ENCODE data around the gene JADE1.
A peak's percentile ranks its signal among the peaks of the same experiment; 100 is the strongest.

JADE1 gene

GRCh38 chr4:128796934-128797333 lies 12.6 kb upstream of the JADE1 start:
- TF ChIP-seq, protein P1, sequence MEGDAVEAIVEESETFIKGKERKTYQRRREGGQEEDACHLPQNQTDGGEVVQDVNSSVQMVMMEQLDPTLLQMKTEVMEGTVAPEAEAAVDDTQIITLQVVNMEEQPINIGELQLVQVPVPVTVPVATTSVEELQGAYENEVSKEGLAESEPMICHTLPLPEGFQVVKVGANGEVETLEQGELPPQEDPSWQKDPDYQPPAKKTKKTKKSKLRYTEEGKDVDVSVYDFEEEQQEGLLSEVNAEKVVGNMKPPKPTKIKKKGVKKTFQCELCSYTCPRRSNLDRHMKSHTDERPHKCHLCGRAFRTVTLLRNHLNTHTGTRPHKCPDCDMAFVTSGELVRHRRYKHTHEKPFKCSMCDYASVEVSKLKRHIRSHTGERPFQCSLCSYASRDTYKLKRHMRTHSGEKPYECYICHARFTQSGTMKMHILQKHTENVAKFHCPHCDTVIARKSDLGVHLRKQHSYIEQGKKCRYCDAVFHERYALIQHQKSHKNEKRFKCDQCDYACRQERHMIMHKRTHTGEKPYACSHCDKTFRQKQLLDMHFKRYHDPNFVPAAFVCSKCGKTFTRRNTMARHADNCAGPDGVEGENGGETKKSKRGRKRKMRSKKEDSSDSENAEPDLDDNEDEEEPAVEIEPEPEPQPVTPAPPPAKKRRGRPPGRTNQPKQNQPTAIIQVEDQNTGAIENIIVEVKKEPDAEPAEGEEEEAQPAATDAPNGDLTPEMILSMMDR (conservative IDR thresholded peaks at IDR 0.05; ENCODE audit: low read length) = no peak
- no peak overlapping the region for H3K4me3 ChIP-seq (ENCODE audit: low read length)
- DNase-seq (ENCODE audit: low read depth) = peak; percentile 9

GRCh38 chr4:128800284-128800683 lies 9.2 kb upstream of the JADE1 start:
- DNase-seq (ENCODE audit: low read depth) = no peak
- TF ChIP-seq, protein P1 (conservative IDR thresholded peaks at IDR 0.05; ENCODE audit: low read length) = no peak
- H3K4me3 ChIP-seq (ENCODE audit: low read length) = no peak overlapping the region

- H3K4me3 ChIP-seq (ENCODE audit: low read length) = no peak overlapping the region
- no peak for DNase-seq (ENCODE audit: low read depth)
- TF ChIP-seq, protein P1 (conservative IDR thresholded peaks at IDR 0.05; ENCODE audit: low read length) = no peak
Measured at GRCh38 chr4:128800701-128801284, 8.7 kb upstream of the JADE1 start.

- no peak overlapping the region for H3K4me3 ChIP-seq (ENCODE audit: low read length)
- TF ChIP-seq, protein P1 (conservative IDR thresholded peaks at IDR 0.05; ENCODE audit: low read length) = no peak
- no peak for DNase-seq (ENCODE audit: low read depth)
Measured at GRCh38 chr4:128802680-128803628, 6.5 kb upstream of the JADE1 start.

DNA sequence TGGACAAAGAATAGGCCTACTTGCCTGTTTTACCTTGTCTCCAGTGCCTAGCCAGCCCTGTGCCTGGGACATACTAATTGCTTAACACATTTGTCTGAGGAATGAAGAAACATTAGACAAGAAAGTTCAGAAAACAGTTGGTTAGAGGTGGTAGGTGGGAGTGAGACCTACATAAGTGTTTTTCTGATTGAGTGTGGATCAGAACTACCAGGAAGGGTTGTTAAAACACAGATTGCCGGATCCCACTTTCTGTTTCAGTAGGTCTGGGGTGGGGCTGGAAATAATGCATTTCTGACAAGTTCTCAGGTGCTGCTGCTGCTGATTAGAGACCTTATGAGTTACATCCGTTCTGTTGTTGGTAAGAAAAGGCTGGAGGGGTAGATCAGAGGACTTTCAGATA lies 5.7 kb upstream of the JADE1 start:
- no peak overlapping the region for H3K4me3 ChIP-seq (ENCODE audit: low read length)
- TF ChIP-seq, protein P1 (conservative IDR thresholded peaks at IDR 0.05; ENCODE audit: low read length) = no peak
- DNase-seq (ENCODE audit: low read depth) = no peak

- no peak for DNase-seq (ENCODE audit: low read depth)
- peak overlapping the region; percentile 69 for H3K4me3 ChIP-seq (ENCODE audit: low read length)
- TF ChIP-seq, protein P1 (conservative IDR thresholded peaks at IDR 0.05; ENCODE audit: low read length) = peak; percentile 4; the same call in 1 of the 2 replicates
Measured at GRCh38 chr4:128810331-128810870, 901 bp downstream of the JADE1 start.

Measured in AG10803 (cell line).